ENCODE measurements around the gene MRAS.

MRAS gene

GRCh38 chr3:138347960-138348753 lies at the start of gene MRAS:
TSS of gene MRAS (plus strand) at chr3:138348579. CDS start at chr3:138372884, 24,305 bp downstream.
- no peak for DNase-seq (ENCODE audit: low read depth in 2 of 2)

- no peak for DNase-seq (ENCODE audit: low read depth in 2 of 2)
These were observed 47.7 kb upstream of the MRAS start for GRCh38 chr3:138300647-138301046.

GRCh38 chr3:138303474-138303873 lies 44.9 kb upstream of the MRAS start:
- DNase-seq (ENCODE audit: low read depth in 2 of 2): no peak

DNA sequence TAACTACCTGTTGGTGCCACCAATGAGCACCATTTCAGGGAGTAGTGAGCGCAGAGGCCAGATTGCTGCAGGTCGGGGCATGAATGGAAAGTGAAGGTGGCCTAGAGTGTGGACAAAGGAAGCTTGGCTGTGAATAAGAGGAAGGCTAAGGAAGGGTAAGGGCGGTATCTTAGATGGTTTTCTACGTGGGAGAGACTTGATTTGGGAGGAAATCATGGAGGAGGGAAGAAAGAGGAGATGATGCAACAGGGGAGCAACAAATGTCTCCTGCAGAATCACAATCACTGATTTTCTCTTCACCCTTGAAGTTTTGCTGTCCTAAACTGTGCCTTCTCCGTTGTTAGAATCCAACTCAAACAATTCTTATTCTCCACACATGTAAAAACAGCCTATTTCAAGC lies 40.5 kb upstream of the MRAS start:
- DNase-seq (ENCODE audit: low read depth in 2 of 2): no peak

GRCh38 chr3:138308783-138309182 lies 39.6 kb upstream of the MRAS start:
- DNase-seq (ENCODE audit: low read depth in 2 of 2): no peak

GRCh38 chr3:138310494-138310893 lies 37.9 kb upstream of the MRAS start:
- no peak for DNase-seq (ENCODE audit: low read depth in 2 of 2)

DNA sequence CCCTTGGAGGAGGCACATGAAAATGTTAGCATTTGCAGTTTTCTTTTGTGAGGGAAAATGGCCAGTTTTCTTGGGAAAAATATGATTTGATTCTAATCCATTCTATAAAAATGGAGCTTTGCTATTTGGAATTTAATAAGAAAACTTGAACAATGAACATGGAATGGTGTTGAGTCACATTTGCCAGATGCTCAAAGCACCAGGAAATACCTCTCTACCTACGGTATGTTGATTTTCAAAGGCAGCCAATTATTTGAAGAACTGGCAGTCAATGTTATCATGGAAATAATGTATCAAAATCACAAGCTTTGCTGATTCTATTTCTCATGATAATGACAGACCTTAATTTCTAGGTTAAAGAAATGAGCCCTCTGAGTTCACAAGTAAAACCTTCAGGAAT lies 33.6 kb upstream of the MRAS start:
- no peak for DNase-seq (ENCODE audit: low read depth in 2 of 2)

DNA sequence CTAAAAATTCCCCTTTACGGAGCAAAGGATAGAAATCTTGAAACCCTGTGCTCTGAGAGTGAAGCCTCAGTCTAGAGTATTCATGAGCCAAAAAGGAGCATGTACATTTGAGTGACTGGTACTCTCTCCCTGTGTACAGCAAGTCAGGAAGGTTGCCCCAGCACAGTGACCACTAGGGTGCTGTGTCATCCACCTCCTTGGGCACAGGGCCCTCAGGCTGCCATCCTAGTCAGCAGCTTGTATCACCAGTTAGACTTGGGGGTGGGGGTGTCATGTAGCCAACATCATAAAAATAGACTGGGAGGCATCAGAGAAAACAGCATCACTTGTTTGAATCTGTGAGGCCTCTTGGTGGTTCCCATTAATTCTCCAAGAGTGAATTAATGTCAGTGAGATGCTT lies 30.7 kb upstream of the MRAS start:
- no peak for DNase-seq (ENCODE audit: low read depth in 2 of 2)

GRCh38 chr3:138323971-138324370 lies 24.4 kb upstream of the MRAS start:
- DNase-seq (ENCODE audit: low read depth in 2 of 2): no peak

DNA sequence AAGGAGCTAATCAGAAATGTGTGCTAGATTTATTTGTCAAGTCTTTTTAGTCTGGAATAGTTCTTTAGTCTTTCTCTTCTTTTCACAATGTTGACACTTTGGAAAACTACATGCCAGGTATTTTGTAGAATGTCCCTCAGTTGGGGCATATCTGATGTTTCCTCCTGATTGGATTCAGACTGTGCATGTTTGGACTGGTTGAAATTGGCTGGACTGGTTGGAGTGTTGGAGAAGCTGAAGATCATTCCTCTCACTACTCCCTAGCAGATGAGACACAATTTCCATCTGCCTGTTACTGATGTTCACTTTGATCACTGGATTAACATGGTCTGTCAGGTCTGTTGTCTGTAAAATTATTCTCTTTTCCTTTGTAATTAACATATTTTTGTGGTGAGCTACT lies 22.4 kb upstream of the MRAS start:
- no peak for DNase-seq (ENCODE audit: low read depth in 2 of 2)

GRCh38 chr3:138326866-138327595 lies 21.3 kb upstream of the MRAS start:
- no peak for DNase-seq (ENCODE audit: low read depth in 2 of 2)

GRCh38 chr3:138327831-138328230 lies 20.5 kb upstream of the MRAS start:
- no peak for DNase-seq (ENCODE audit: low read depth in 2 of 2)

DNA sequence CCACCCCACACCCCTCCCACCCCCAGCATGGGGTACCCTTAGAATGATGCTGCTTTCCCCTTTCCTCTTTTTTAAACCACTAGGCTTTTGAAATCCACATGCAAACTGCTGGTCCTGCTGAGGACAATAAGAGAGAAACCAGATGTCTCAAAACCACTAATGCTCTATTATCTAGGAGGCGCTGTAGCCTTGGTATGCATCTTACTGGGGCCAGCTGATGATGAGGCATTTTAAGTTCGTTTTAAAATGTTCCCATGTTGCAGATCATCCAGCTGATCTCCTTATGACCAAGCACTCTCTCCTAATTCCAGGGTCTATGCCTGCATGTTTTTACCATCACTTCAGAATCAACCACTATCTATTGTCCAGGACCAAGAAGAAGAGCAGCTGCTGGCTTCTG lies 20.0 kb upstream of the MRAS start:
- DNase-seq (ENCODE audit: low read depth in 2 of 2): no peak

DNA sequence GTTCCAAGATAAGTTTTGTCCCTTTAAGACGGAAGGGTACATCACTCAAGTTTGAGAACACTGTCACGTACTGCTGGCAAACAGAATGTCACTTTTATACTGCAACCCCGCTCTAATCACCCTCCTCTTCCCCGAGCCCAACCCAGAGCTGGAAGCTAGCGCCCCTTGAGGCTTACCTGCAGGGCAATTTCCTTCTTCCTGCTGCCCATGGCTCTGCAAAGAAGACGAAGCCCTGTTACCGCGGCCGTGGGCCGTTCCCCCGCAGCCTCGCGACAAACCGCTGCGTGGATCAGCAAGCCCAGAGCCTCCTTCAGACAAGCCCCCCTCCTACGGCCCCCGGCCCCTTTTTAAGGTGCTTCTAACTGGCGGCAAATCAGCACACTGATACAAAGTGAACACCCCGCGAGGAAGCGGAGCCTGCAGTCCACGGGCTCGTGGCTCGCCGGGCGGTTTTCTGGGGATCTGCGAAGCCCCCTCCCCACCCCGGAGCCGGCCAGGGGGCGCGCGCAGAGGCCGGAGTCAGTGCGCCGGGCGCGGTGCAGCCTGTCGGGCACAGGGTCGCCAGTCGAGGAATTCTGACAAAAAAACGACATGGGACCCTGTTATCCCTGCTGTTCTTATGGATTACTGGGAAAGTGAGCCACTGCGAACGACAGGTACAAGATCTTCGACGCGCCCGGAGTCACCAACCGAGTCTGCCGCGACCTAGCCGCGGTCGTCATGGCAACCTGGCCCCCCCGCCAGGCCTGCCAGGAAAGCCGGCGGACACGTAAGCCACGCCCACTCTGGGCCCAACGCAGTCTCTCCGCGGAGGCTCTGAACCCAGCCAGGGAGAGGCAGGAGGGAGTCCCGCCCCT lies 19.0 kb upstream of the MRAS start, which contains the start of gene NME9:
TSS of gene NME9 (minus strand) at position 725 of the 857 bp plus-strand sequence. CDS start at position 209, 516 bp downstream.
- peak; percentile 86 for DNase-seq (ENCODE audit: low read depth in 2 of 2)

GRCh38 chr3:138329984-138330293 lies 18.4 kb upstream of the MRAS start:
- no peak for DNase-seq (ENCODE audit: low read depth in 2 of 2)

DNA sequence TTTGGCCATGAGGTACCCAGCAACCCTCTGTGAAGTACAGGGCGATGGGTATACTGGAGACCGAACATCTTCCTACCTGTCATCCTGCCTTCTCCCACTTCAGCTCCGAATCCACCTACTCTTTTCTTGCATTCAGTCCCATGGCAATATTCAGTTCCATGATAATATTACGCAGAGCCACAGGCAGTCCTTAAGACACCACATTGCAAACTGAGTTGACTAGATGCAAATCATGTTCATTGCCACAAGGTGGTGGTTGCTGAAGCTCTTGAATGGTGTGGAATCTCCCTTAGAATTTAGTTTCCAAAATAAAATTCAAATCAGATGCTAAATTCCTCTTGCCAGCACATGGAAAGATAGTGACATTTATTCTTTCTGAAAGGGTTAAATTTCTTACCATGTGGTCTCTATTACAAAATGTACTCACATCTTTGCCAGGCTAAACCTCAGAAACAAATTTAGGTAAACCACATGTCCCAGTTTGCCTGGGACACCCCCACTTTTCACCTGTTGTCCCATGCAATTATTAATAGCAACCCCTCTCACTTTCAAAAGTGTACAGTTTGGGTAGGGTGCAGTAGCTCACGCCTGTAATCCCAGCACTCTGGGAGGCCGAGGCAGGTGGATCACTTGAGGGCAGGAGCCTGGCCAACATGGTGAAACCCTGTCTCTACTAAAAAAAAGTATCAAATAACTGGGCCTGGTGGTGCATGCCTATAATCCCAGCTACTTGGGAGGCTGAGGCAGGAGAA lies 17.1 kb upstream of the MRAS start:
- no peak for DNase-seq (ENCODE audit: low read depth in 2 of 2)

GRCh38 chr3:138332472-138333073 lies 15.8 kb upstream of the MRAS start:
- DNase-seq (ENCODE audit: low read depth in 2 of 2): no peak

- no peak for DNase-seq (ENCODE audit: low read depth in 2 of 2)
These were observed 13.8 kb upstream of the MRAS start for GRCh38 chr3:138334608-138335007.

DNA sequence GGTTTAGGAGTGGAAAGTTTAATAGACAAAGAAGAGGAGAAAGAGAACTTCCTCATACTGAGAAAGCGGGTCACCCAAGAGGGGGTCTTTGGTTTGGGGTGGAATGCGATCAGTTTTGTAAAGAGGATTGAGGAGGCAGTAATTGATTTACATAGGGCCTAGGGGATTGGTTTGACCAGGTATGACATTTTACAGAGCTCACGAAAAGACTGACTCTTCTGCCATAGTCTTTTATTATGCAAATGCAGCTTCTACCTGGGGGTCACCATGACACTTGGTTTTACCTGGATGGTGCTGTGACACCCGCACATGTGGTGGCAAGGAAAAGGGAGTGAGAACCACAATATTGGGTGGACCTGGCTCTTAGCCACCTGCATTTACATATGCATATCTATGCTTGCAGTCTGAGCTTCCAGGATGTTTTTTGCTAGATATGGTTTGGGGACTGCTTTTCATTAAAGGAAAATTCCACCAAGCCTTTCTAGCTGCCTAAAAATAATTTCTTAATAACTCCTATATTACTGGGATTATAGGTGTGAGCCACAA lies 11.9 kb upstream of the MRAS start:
- DNase-seq (ENCODE audit: low read depth in 2 of 2): no peak

DNA sequence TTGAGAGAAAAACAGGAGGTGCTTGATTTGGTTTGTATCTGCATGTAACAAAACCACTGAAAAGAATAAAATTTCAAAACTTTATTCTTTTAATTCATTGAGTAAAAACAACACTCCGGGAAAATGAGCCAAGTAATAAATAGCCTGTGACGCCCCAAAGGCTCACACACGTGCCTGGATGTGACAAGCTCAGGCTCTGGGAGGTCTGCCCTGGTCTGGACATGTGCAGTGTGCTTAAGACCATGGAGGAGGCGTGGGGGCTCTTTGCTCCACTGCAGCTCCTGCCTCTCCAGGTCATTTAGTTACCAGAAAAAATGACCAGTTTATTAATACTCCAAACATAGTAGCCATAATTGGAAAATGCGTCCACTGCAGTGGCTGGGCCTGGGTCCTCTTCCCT lies 10.1 kb upstream of the MRAS start:
- DNase-seq (ENCODE audit: low read depth in 2 of 2): no peak

- DNase-seq (ENCODE audit: low read depth in 2 of 2): no peak
These were observed 9.6 kb upstream of the MRAS start for GRCh38 chr3:138338811-138339210.
